22Rv1 (cell line): ENCODE results near the gene SIPA1L2.

Experiments
- ZFX ChIP-seq: fragments of 450-650 bp; IDR thresholded peaks from 2 replicates; pipeline ENCODE4 v1.6.1; 2017; ENCODE audit warnings: antibody characterized with exemption, borderline replicate concordance
- TF ChIP-seq, protein P1 (sequence below): fragments of 450-650 bp; IDR thresholded peaks from 2 replicates; pipeline ENCODE4 v1.5.1; 2017; ENCODE audit warnings: mild to moderate bottlenecking

DNA sequence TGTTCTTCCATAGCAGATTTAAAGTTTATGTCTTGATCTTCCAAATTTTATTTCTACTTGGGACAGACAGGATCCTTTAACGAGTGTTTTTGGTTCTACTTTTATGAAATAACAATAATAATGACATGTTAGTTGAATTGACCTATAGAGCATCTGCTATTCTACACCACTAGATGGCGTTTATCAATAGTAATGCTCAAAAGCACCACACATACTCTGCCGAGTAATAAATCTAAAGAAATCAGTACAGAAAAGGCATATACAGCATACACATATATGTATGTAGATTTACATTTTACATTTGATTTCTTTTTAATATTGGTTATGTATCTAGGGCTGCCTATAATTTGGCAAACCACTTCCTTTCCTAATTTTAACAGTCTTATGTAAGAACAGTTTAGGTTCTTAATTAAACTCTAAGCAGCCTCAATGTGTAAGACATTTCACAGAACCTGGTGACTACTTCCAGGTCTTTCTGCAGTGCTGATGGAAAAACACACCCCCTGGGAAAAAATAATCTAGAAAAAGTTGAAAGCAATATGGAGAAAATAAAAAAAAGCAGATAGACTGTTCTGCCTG is 5.9 kb upstream of the SIPA1L2 start:
- TF ChIP-seq, protein P1, sequence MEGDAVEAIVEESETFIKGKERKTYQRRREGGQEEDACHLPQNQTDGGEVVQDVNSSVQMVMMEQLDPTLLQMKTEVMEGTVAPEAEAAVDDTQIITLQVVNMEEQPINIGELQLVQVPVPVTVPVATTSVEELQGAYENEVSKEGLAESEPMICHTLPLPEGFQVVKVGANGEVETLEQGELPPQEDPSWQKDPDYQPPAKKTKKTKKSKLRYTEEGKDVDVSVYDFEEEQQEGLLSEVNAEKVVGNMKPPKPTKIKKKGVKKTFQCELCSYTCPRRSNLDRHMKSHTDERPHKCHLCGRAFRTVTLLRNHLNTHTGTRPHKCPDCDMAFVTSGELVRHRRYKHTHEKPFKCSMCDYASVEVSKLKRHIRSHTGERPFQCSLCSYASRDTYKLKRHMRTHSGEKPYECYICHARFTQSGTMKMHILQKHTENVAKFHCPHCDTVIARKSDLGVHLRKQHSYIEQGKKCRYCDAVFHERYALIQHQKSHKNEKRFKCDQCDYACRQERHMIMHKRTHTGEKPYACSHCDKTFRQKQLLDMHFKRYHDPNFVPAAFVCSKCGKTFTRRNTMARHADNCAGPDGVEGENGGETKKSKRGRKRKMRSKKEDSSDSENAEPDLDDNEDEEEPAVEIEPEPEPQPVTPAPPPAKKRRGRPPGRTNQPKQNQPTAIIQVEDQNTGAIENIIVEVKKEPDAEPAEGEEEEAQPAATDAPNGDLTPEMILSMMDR: peak; percentile 94
- TF ChIP-seq ZFX: no peak
